CD4-positive, alpha-beta T cell treated with Interferon alpha-2 for 1 hour (primary cell): Measurements from ENCODE around the gene WHRN.

Experiments used
- DNase-seq, 2 donors: peaks; one replicate each; pipeline ENCODE4 v3.0.0-alpha.2; 2020 to 2022

The WHRN gene

DNA sequence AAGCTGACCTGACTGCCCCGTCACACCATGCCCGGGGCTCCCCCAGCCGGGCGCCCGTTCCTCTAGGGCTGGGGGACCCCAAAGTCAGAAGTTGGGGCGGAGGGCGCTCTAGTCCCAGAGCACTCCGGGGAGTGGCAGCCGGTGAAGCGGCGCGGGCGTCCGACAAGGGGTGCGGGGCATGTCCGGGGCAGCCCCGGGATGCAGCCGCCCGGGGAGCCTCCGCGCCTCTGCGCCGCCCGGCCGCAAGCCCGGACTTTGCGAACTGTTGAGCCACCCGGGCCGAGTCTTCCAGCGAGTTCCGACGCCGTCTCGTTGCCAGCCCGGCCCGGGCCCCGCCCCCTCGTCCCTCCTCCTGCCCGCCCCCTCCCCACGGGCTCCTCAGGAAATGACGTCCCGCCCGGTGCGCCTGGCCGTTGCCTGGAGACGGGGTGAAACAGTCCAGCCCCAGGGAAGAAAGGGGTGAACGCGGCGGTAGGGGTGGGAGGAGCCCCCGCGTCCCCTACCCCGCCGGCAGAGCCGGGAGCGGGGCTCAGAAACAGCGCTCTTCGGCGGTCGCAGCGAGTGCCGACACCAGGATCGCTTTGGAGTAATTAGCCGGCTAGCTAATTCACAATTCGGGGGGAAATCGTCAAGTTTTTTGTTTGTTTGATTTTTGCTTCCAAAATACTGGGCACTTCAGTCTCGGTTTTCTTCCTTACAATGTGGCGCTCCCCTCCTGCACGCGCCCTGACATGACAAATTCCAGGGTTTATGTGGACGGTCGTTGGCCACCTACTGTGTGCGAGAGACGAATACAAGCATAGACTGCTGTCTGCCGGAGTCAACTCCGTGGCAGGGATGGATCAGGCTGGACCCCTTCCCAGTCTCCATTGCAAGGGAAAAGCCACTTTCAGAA is at the start of gene WHRN:
Gene WHRN (minus strand): TSS at position 287 of the 895 bp plus-strand sequence. CDS start 672 bp downstream, outside the sequence.
- DNase-seq = peak; percentile 94 to 95

DNA sequence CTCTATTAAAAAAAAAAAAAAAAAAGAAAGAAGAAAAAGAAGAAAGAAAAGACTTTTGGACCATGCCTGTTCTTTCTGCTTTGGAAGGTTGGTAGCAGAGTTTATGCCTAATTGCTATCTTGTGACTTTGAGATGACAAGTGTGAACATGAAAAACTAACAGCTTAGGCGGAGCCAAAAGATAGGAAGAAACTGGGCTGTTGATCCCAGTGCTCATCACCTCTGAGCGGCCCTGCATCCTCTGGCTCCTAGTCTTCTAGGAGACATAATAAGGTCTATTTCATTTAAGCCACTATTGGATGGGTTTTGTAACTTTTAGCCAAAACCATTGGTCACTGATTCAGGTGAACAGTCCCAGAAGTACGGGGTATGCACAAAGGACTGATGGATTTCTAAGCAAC is 47.9 kb upstream of the WHRN start:
- DNase-seq = no peak

DNA sequence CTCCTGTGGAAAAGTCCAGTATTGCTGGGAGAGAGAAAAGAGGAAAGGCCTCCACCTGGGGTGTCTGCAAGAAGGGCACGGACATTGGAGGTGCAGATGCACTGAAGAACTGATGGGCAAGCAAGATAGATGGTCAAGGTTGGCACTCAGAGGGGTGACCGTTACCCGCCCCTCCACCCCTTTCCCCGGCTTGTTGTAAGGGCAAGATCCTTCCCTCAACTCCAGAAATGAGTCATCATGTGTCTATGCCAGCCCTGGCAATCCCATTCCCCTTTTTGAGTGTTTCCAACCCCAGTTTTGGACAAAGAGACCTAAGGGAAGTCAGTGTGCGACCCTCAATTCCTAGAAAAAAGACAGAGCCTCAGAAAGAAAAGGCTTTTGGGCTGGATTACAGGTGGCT is 47.4 kb upstream of the WHRN start:
- no peak for DNase-seq

DNA sequence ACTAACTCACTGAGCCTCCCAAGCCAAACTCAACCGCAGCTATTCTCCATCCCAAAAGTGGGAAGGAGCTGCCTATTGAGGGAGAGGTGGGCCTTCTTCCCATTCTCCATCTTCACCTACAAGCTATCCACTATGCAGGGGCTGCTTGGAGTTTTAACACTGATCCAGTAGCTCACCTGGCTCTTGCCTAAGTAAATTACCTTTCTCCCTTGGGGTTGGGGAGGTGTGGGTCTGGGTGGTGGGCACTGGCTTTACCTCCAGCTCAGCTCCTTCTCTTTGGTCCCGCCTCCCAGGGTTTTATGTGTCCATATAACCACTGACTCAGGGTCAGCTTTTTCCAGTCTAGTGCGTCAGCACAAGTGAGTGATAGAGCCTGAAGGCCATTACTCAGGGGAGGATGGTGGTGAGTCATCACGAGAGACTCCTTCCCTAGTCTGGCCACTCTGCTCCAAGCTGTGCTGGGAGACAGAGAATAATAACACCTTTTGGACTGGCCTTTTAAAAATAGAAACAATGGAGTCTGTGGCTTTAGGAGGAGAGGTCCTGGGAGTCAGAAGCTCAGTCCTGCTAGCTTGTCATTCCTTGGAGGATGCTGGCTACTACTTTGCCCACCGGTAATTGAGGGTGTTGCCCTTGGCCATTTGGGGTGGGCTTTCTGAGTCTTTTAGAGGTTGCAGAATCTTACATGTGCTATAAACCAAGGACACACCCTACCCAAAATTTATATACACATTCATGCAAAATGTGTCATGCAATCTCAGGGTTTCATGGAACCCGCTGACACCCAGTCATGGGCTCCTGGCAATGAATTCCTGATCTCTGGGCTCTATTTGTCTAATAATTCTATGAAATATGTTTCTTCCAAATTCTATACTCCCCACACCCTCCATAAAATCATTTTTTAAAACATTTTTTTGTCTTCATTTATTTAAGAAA is 46.7 kb upstream of the WHRN start:
- peak in 1 of 2 donors; percentile 15 for DNase-seq

DNA sequence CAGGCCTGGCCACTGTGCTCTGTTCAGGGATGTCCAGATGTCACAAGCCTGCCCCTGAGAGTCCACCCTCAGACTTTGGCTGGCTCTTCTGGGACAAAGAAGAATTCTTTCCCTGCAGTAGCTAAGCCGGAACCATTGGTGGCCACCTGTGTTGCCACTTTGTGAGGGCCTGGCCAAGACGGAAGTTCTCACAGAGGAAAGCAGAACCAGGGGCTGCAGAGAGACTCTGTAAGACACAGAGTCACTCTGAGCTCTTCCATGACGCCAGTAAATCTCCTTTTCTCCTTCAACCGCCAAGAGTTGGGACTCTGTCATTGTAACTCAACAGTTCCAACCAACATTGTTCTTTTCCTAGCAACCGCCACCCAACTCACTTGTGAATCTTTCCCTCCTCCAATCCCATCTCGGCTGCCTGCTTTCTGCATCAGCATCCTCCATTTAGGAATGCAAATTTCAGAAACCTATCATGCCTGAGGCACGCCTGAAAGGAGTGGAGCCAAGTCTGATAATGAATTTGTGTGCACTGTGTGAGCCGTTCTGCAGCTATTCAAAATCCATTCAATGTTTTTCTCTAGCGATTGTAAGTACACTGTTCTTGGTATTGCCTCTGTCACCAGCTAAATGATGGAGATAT is 44.5 kb upstream of the WHRN start:
- no peak for DNase-seq

DNA sequence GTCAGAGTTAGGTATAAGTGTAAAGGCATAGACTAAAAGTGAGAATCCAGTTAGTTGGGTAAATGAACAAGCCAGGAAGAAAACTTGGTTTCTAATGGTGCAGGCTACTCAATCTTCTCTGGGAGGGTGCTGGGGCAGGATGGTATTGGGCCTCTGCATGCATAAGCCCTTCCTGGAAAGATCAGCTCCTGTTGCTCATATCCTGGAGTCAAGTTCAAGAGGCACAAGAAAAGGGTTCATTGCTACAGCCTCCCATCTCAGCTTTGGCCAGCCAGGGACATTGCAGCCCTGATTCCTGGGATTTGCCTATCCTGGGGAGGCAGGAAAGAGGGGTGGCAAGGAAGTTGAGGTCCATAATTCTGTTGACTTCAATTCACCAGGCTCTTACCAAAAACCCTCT is 41.6 kb upstream of the WHRN start:
- no peak for DNase-seq

DNA sequence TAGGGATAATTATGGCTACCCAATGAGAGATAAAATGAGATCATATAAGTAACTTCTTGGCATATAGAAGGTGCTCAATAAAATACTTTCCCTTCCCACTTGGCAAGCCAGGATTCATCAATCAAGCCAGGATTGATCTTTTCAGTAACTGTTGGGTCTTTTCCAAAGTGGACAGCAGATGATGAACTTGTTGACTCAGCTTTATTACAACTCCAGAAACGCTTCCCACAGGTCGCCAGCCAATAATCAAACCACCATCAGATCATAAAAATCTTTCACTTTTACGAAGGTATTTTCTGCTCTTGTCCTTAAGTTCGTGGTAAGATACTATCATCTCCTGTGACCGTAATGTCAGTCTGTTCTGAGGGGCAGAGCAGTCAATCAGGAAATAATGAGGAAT is 39.8 kb upstream of the WHRN start:
- no peak for DNase-seq

DNA sequence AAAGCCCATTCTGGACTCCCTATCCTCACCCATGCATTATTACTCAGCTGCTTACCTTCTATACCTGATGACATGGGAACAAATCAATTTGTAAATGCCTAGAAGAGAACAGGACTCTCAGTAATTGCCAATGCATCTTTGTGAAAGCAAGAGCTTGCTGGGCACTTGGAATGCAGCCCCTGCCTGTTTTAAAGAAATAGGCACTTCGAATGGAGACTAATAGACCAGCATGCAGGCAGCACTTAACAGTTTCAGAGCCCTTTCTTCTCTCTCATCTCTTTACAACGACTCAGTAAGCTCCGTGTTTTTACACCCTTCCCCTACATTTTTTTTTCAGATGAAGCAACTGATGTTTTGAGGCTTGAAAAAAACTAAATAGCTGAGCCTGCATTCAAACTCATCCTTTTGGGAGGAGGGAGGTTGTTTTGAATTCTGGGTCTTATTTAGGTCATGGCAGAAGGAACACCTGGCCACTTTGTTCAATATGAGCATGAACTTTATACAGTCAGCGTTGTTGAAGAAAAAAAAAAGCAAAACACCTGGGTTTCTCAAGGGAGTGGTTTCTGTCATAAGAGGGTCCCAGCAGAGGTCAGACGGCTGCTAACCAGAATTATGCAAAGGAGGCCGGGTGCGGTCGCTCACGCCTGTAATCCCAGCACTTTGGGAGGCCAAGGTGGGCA is 34.6 kb upstream of the WHRN start:
- no peak for DNase-seq

DNA sequence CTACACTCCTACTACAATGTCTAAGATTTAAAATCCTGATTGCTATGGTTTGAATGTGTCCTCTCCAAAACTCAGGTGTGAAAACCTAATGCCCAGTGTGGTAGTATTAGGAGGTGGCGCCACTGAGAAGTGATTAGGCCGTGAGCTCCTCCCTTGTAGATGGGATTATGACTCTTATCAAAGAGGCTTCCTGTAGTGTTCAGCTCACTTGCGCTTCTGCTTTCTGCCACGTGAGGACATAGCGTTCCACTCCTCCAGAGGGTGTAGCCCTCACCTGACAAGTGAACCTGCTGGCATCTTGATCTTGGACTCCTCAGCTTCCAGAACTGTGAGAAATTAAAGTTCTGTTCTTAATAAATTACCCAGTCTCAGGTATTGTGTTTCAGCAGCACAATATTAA is 33.0 kb upstream of the WHRN start:
- DNase-seq = peak; percentile 42 to 45

DNA sequence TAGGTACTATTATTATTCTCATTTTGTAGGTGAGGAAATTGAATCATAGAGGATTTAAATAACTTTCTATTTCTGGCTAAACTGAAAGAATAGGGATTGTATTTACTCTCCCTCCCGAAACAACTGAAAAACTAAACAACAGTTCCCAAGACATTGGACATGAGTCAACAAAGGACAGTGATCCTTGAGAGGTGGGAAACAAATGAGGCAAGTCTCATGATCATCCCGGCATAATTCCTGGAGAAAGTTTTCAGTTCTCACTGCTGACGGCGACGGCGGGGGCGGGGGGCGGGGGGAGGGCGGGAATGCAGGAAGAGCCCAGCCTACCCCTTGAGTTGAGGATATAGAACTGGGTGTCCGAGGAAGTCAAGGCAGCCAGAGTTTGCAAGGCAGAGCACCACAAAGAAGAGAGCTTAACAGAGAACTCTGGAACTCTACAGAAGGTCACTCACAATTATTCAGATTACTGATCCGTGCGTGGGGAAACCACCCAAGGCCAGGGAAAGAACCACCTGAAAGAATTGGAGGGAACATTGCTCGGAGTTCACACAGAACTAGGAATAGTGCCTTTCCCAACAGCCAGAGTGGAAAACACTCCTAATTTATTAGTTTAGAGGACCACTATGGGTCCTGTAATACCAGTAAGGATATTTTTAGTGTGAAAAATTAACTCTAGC is 27.4 kb upstream of the WHRN start:
- no peak for DNase-seq

DNA sequence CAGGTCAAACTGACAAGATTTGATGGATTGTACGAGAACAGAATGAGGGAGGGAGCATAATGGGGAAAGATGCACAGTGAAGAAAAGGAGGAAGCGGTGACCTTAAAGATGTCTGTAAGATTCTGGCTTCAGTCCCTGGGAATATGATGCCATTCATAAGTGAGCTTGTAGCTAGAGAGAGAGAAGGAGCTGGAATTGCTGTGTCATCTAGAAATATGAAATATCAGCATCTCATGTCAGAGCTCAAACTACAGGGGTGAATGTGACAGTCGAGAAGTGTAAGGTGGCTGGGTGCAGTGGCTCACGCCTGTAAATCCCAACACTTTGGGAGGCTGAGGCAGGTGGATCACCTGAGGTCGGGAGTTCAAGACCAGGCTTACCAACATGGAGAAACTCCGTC is 24.0 kb upstream of the WHRN start:
- no peak for DNase-seq

DNA sequence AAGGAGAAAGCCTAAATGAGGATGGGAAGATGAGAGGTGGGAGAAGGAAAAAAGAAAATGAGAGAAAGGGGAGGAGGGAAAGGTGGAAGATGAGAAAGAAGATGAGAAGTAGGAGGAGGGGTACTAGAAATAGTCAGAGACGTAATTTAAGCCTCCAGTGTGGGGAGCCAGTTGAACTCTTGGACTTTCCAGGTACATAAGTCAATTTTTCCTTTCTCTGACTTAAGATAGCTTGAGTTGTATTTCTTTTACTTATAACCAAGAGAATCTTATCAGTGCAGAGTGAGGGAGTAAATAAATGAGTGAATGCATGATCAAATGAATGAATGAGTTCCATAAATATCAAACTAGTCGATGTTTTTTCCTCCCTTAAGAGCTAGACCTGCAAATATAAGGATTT is 21.5 kb upstream of the WHRN start:
- DNase-seq = no peak

DNA sequence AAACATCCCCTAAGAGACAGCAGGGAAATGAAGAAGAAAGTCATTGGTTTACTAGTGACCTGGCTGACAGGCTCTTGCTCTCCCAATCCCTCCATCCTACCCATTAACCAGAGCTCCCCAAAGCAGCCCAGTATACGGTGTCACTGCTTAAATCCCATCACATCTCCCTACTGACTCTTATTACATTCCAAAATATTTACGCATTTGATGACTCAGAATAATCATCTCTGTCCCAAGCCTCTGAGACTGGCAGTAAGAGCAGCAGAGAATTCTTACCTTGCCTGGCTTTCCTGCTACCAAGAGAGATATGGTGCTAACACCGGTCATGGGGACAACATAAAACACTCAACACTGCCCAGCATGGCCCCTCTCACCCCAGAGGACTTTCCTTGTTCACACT is 20.2 kb upstream of the WHRN start:
- DNase-seq = no peak

DNA sequence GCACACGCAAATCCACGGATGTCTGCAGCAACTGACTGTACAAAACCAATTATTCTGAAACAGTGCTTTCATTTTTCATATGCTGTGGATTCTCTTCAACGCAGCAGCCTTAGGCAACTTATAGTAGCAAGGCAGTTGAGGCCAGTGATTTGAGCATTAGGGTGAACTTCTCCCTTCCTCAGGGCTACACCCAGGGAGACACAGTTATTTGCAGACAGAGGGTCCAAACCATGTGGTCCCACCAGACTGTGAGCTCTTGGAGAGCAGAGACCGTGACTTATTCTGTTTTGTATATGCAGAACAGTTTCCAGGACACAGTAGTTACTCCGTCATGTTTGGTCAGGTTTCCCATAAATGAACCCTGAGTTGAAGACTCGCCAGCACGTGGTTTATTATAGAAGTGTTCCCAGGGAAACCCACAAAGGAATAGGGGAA is 19.0 kb upstream of the WHRN start:
- DNase-seq = no peak

DNA sequence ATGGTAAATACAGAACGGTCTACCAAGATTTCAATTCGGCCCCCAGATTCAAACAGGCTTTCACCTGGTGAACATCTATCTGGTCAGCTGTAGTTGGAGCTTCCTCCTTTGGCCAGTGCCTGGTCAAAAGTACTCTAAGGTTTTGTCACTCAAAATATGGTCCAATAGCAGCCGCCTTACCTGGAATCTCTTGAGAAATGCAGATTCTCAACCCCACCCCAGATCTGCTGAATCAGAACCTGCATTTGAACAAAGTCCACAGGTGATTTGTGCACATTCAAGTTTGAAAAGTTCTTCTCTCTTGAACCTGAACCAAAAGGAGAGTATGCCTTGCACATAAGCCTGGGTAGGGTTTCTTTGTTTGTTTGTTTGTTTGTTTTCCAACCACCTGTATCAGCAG is 17.6 kb upstream of the WHRN start:
- DNase-seq = no peak

DNA sequence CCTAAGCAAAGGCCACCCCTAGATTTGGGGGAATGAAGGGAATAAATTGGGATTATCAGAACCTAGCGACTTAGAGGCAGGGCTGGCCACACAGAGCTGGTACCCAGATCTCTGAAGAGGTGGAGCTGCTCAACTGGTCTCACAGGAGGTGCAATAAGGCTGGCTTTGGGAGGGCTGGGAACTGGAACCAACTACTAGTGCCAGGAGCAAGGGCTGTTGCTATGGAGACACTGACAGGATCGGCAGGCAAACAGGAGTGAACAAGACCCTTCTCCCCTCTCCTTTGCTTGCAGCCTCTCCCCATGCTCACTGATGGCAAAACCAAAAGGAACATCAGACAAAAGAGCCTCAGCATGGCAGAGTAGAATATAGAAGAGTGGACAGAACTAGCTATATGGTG is 17.0 kb upstream of the WHRN start:
- DNase-seq = no peak

DNA sequence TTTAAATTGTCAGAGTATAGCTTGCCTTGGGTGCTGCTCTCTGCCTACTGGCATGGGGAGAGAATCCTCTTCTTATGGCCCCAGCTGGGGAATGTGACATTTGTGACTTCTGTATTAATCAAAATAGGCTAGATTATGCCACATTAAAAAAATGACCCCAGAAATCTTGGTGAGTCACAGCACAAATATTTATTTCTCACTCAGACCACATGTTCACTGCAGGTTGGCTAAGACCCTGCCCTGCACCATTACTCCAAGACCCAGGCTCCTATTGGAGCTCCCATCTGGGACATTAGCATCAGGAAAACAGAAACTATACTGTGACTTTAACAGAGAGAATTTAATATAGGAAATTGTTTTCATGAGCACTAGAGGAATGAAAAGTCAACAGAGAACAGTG is 16.6 kb upstream of the WHRN start:
- no peak for DNase-seq

DNA sequence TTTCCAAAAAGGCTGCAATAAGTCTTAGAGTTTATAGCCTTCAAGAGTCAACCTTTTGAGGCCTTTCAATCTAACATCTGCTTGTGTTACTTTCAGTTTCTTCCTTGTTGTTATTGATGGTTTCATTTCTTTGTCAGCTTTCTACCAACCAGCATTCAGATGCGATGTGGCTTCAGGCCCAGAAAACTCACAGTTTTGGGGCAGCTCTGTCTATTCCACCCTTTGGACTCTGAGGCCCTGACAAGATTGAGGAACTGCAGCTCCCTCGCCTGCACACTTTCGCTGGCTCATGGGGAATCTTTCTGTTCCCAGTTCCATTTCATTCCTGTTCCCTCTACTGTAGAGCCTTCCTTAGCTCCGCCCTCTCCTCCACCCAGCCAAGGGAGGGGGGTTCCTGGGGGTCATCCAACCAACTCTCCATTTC is 13.3 kb upstream of the WHRN start:
- peak in 1 of 2 donors; percentile 32 for DNase-seq

DNA sequence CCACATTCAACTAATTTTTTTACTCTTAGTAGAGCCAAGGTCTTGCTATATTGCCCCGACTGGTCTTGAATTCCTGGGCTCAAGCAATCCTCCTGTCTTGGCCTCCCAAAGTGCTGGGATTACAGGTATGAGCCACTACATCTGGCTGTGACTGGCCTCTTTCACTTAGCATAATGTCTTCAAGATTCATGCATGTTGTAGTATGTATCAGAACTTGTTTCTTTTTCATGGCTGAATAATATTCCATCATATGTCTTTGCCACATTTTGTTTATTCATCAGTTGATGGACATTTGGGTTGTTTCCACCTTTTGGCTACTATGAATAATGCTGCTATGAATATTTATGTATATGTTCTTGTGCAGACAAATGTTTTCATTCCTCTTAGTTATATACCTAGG is 12.8 kb upstream of the WHRN start:
- DNase-seq = no peak

DNA sequence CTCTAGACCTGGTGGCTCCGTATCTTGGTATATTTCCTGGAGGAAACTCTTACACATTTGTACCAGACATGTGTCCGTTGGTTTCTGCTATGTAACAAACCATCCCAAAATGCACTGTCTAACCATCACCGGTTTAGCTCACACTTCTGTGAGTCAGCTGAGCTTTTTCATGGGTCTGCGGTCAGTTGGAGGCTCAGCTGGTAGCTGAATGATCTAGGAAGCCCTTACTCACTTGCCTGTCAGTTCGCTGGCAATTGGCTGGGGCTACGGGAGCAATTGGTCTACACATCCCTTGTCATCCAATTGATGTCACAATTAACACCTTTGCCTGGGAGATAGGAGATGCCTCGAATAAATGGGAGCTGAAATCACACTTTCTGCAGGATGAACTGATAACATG is 11.6 kb upstream of the WHRN start:
- no peak for DNase-seq

DNA sequence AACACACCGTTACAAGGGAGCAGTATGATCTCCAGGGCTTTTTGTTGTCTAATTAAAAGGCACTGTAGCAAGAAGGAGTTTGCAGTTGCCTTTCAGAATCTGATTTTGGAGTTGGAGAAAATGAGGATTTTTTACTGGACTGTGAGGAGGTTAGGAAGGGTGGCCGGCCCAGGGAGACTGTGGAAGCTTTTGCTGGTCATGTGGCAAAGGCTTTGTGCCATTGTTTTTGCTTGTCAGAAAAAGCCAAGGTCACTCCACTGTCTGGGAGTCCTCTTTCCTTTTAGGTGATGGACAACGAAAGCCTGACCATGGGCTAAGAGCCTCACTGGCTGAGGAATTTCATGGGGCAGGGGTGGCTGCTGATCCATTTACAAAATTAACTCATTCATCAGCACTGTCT is 10.3 kb upstream of the WHRN start:
- DNase-seq = no peak

DNA sequence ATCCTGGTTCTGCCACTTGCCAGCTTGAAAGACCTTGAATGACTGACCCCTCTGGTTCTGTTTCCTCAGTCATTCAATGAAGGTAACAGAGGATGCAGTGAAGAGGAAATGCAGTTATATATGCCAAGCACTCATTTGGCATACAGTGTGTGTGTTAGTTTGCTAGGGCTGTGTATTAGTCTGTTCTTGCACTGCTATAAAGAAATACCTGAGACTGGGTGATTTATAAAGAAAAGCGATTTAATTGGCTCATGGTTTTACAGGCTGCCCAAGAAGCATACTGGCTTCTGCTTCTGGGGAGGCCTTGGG is 8.6 kb upstream of the WHRN start:
- DNase-seq = no peak
